Osteoblast (primary cell): ENCODE measurements around the gene DDX1. TPM values are rescaled to one million over a fixed set of nuclear protein-coding genes. Genes with fewer than 3 reads are reported as not detected.

Source experiments
- DNase-seq: peaks from one replicate; pipeline ENCODE4 v3.0.0; 2011; ENCODE audit warnings: low spot score, mixed read lengths; ENCODE audit not compliant: insufficient read length; ENCODE audit errors: missing footprints
- H2AFZ ChIP-seq: 2 replicates; pipeline ENCODE4 v1.6.0; 2011; ENCODE audit warnings: mild to moderate bottlenecking, low read length
- H3K27ac ChIP-seq: 2 replicates; pipeline ENCODE4 v1.5.1; 2011; ENCODE audit warnings: mild to moderate bottlenecking, low read depth, low read length, moderate library complexity
- H3K27me3 ChIP-seq: 2 replicates; pipeline ENCODE4 v1.6.0; 2012; ENCODE audit warnings: mild to moderate bottlenecking, control low read depth, inconsistent platforms, low read length, moderate library complexity; ENCODE audit not compliant: insufficient read depth
- H3K36me3 ChIP-seq: 2 replicates; pipeline ENCODE4 v1.5.1; 2011; ENCODE audit warnings: mild to moderate bottlenecking, low read length, control low read depth, moderate library complexity; ENCODE audit not compliant: insufficient read depth
- H3K4me1 ChIP-seq: 2 replicates; pipeline ENCODE4 v1.5.1; 2011; ENCODE audit warnings: mild to moderate bottlenecking, low read length, control low read depth, moderate library complexity; ENCODE audit not compliant: insufficient read depth
- H3K4me2 ChIP-seq: 2 replicates; pipeline ENCODE4 v1.6.0; 2011; ENCODE audit warnings: mild to moderate bottlenecking, low read length; ENCODE audit not compliant: insufficient read depth
- H3K4me3 ChIP-seq: fragments of 200-600 bp; sonication (generic); 3 replicates; pipeline ENCODE4 v1.5.1; 2012; ENCODE audit warnings: mild to moderate bottlenecking, low read length, inconsistent platforms; ENCODE audit not compliant: insufficient read depth
- H3K79me2 ChIP-seq: 2 replicates; pipeline ENCODE4 v1.6.0; 2012; ENCODE audit warnings: mild to moderate bottlenecking, low read length, control low read depth, inconsistent platforms; ENCODE audit not compliant: insufficient read depth
- H3K9me3 ChIP-seq: 2 replicates; pipeline ENCODE4 v1.5.1; 2011; ENCODE audit warnings: low read depth, low read length, control low read depth
- H4K20me1 ChIP-seq: 2 replicates; pipeline ENCODE4 v1.6.0; 2012; ENCODE audit warnings: mild to moderate bottlenecking, low read length, control low read depth; ENCODE audit not compliant: insufficient read depth
- total RNA-seq: library from RNA; depleted of rRNA; stranded (reverse); fragments of >200 nt; gene quantifications from 2 replicates; pipeline ENCODE4 v1.2.3, GENCODE V29; 2012
- TF ChIP-seq, protein P1 (sequence below): IDR thresholded peaks from 2 replicates; pipeline ENCODE4 v1.5.1; 2011; ENCODE audit warnings: mild to moderate bottlenecking, low read depth, low read length, moderate library complexity; ENCODE audit errors: extremely low read depth

The DDX1 gene
- total RNA-seq, 1 donor = 76.0 TPM

DNA sequence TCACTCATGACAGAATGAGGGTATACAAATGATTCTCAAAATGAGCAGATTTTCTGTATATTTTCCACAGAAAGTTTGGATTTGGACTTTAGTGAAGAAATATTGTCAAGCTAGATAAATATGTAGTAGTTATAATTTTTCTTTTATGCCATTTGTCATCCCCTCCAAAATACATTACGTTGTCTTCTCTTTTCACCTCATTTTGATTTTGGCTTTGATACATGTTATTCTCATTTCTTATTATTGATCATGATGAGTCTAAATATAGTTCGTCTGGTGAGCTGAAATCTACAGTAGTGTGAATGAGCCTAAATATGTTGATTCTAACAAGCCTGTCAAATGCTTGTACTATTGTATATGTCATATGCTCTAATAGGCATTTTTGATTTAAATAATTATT lies 12.3 kb downstream of the DDX1 start:
- H3K27ac ChIP-seq = no peak overlapping the region
- no peak overlapping the region for H3K4me2 ChIP-seq
- H3K4me3 ChIP-seq = no peak overlapping the region
- DNase-seq = no peak
- TF ChIP-seq, protein P1, sequence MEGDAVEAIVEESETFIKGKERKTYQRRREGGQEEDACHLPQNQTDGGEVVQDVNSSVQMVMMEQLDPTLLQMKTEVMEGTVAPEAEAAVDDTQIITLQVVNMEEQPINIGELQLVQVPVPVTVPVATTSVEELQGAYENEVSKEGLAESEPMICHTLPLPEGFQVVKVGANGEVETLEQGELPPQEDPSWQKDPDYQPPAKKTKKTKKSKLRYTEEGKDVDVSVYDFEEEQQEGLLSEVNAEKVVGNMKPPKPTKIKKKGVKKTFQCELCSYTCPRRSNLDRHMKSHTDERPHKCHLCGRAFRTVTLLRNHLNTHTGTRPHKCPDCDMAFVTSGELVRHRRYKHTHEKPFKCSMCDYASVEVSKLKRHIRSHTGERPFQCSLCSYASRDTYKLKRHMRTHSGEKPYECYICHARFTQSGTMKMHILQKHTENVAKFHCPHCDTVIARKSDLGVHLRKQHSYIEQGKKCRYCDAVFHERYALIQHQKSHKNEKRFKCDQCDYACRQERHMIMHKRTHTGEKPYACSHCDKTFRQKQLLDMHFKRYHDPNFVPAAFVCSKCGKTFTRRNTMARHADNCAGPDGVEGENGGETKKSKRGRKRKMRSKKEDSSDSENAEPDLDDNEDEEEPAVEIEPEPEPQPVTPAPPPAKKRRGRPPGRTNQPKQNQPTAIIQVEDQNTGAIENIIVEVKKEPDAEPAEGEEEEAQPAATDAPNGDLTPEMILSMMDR = no peak
- no peaks in the 10 kb centered on the region for H3K4me1 ChIP-seq
- no peaks in the 10 kb centered on the region for H3K27me3 ChIP-seq
- H3K9me3 ChIP-seq = no peaks in the 10 kb centered on the region
- peaks cover 93% of the 10 kb centered on the region for H3K36me3 ChIP-seq
- peaks cover 7% of the 10 kb centered on the region for H4K20me1 ChIP-seq
- H3K79me2 ChIP-seq = peaks cover 3% of the 10 kb centered on the region
- H2AFZ ChIP-seq = no peak overlapping the region

DNA sequence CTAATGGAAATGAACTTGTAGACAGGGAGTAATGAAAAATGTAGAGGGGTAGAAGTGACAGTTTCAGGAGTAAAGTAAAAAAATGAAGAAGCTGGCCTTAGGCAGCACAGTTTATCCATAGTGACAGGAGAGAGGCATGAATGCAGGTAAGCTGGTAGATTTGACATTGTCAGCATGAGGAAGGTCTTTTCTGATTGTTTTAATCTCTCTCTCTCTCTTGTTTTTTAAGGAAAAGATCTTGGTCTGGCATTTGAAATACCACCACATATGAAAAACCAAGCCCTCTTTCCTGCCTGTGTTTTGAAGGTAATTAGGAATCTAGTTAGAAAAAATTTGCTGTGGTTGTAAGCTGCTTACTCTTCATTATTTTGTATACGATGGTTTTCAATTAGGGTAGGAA lies 14.1 kb downstream of the DDX1 start:
- no peaks in the 10 kb centered on the region for H3K9me3 ChIP-seq
- no peak overlapping the region for H3K27ac ChIP-seq
- no peak overlapping the region for H3K4me3 ChIP-seq
- TF ChIP-seq, protein P1 = no peak
- H3K36me3 ChIP-seq = peaks cover 94% of the 10 kb centered on the region
- H3K79me2 ChIP-seq = no peaks in the 10 kb centered on the region
- no peaks in the 10 kb centered on the region for H3K4me1 ChIP-seq
- H4K20me1 ChIP-seq = peaks cover 9% of the 10 kb centered on the region
- no peak overlapping the region for H3K4me2 ChIP-seq
- no peaks in the 10 kb centered on the region for H3K27me3 ChIP-seq
- no peak overlapping the region for H2AFZ ChIP-seq
- no peak for DNase-seq

GRCh38 chr2:15606481-15607441 lies 15.1 kb downstream of the DDX1 start:
- no peaks in the 10 kb centered on the region for H3K79me2 ChIP-seq
- H3K27ac ChIP-seq = no peak overlapping the region
- H2AFZ ChIP-seq = no peak overlapping the region
- no peak for DNase-seq
- H3K4me2 ChIP-seq = no peak overlapping the region
- no peaks in the 10 kb centered on the region for H3K9me3 ChIP-seq
- TF ChIP-seq, protein P1 = no peak
- no peaks in the 10 kb centered on the region for H3K27me3 ChIP-seq
- peaks cover 84% of the 10 kb centered on the region for H3K36me3 ChIP-seq
- H4K20me1 ChIP-seq = peaks cover 9% of the 10 kb centered on the region
- no peaks in the 10 kb centered on the region for H3K4me1 ChIP-seq
- no peak overlapping the region for H3K4me3 ChIP-seq

GRCh38 chr2:15607709-15608391 lies 16.2 kb downstream of the DDX1 start:
- no peak for DNase-seq
- Histone ChIP-seq H2AFZ (no peak overlapping the region), H3K4me1 (no peaks in the 10 kb centered on the region), H3K27me3 (no peaks in the 10 kb centered on the region), H3K4me2 (no peak overlapping the region), H3K4me3 (no peak overlapping the region), H3K9me3 (no peaks in the 10 kb centered on the region), H3K36me3 (peaks cover 73% of the 10 kb centered on the region), H3K27ac (no peak overlapping the region), H3K79me2 (no peaks in the 10 kb centered on the region), H4K20me1 (peaks cover 6% of the 10 kb centered on the region)
- TF ChIP-seq, protein P1 = no peak
